KOPT-K1 (cell line): ENCODE measurements around the gene ARF1.

Experiments used
- H3K27ac ChIP-seq: fragments of 200-600 bp; sonication (generic); 2 replicates; pipeline ENCODE4 v1.5.1; 2016; ENCODE audit warnings: antibody characterized with exemption, mild to moderate bottlenecking, low read depth, low read length; ENCODE audit not compliant: poor library complexity, severe bottlenecking
- H3K36me3 ChIP-seq: fragments of 200-600 bp; sonication (generic); 2 replicates; pipeline ENCODE4 v1.5.1; 2017; ENCODE audit warnings: antibody characterized with exemption, mild to moderate bottlenecking, low read length, moderate library complexity; ENCODE audit not compliant: insufficient read depth
- H3K9me3 ChIP-seq: fragments of 200-600 bp; sonication (generic); 2 replicates; pipeline ENCODE4 v1.5.1; 2017; ENCODE audit warnings: antibody characterized with exemption, low read length, mild to moderate bottlenecking; ENCODE audit not compliant: insufficient read depth, poor library complexity, severe bottlenecking

The ARF1 gene

GRCh38 chr1:228096416-228097332, 14.2 kb downstream of the ARF1 start:
- peaks cover 99% of the 10 kb centered on the region for H3K36me3 ChIP-seq
- H3K27ac ChIP-seq: no peak overlapping the region
- peaks cover 42% of the 10 kb centered on the region for H3K9me3 ChIP-seq

- Histone ChIP-seq H3K36me3 (peaks cover 91% of the 10 kb centered on the region), H3K9me3 (peaks cover 34% of the 10 kb centered on the region), H3K27ac (no peak overlapping the region)
These were observed 15.0 kb downstream of the ARF1 start for GRCh38 chr1:228097333-228098081.

- H3K36me3 ChIP-seq: peaks cover 82% of the 10 kb centered on the region
These were observed 15.9 kb downstream of the ARF1 start for GRCh38 chr1:228098323-228098931.

DNA sequence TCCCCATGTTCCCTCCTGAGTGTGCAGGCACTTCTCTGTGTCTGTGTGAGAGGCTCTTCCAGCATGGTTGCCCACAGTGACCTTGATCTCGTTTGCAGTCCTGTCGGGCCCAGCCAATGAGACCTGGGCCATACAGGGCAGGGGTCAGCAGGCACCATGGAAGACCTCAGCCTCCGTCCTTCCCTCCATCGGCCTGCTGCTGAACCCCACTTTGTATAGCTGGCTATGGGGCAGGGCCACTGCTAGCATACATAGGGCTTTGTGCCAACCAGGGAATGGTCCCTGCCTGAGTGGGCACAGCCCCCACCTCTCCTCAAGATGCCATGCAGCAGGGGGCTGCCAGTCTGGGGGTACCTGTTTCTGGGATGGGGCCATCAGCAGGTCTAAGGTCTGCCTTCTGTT, 16.8 kb downstream of the ARF1 start:
- Histone ChIP-seq H3K9me3 (peaks cover 16% of the 10 kb centered on the region), H3K27ac (no peak overlapping the region), H3K36me3 (peaks cover 73% of the 10 kb centered on the region)

More at GRCh38 chr1:228098323-228098931, 15.9 kb downstream of the ARF1 start:
- Histone ChIP-seq H3K27ac (no peak overlapping the region), H3K9me3 (peaks cover 25% of the 10 kb centered on the region)

DNA sequence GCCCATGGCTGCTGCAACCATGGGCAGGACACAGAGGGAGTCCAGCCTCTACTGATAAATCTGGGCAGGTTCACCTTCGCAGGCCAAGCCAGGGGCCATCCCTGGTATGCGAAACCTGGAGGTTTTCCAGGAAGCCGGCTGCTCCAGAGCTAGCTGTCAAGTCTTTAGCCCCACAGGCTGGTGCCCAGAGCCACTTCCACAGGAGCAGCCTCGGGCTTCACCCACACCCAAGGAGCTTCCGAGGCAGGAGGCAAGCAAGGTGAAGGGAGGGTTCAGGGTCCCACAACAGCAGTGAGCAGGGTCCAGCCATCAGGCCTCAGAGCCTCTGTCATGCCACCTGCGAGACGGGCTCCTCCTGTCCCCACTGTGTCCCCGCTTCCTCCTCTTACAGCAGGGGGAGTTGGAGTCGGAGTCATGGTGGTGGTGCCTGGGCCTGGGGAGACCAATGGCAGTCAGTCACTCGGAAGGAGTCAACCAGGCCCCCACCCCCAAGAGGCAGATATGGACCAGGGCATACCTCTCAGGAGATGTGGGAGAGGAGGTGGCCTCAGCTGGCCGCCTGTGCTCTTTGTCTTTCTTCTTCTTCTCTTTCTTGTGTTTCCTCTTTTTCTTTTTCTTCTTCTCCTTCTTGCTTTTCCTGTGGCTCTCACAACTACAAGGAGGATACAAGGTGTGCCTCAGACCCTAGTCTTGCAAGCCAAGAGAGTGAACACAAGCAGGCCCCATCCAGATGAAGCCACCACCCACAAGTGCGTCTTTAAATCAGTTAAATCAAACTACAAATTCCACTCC, 18.5 kb downstream of the ARF1 start:
- Histone ChIP-seq H3K27ac (no peak overlapping the region), H3K36me3 (peaks cover 61% of the 10 kb centered on the region), H3K9me3 (no peaks in the 10 kb centered on the region)

- peak overlapping the region; percentile 76 for H3K27ac ChIP-seq
- H3K9me3 ChIP-seq: no peaks in the 10 kb centered on the region
- H3K36me3 ChIP-seq: peaks cover 61% of the 10 kb centered on the region
These were observed 19.1 kb downstream of the ARF1 start for GRCh38 chr1:228101614-228101993.

- peak overlapping the region; percentile 76 for H3K27ac ChIP-seq
- no peaks in the 10 kb centered on the region for H3K9me3 ChIP-seq
- H3K36me3 ChIP-seq: peaks cover 60% of the 10 kb centered on the region
These were observed 19.7 kb downstream of the ARF1 start for GRCh38 chr1:228101994-228102790.

DNA sequence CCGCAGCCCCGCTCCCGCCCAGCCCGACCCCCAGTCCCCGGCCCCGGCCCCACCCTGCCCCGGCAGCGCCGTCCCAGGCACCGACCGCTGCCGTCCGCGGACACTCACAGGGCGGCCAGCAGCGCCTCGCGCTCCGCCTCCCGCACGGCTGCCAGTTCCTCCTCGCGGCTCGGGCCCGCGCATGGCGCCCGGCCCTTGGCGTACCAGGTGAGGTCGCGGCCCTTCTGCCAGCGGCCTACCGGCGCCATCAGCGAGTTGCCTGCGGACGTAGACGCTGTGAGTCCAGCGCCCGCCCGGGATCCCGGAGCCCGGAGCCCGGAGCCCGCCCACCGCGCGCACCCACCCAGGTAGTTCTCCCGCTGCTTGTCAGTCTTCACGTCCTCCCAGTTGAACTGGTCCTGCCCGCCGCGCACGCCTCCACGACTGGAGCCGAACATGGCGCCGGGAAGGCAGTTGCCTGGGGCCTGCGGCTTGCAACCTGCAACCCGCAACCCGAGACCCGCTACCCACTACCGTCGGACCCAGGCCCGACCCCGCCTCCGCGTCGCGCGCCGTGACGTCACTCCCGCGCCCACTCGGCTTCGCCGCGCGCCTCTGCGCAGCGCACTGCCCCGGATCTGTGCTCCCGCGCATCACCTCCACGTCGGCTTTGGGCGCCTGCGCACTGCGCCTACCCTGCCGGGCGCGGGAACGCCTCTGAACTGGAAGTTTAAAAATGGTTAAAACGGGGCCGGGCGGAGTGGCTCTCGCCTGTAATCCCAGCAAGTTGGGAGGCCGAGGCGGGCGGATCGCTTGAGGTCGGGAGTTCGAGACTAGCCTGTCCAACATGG, 20.5 kb downstream of the ARF1 start, which contains the start of gene C1orf35:
Gene C1orf35, minus strand, starts transcription at position 535 of the 830 bp plus-strand sequence. Its CDS starts 98 bp downstream, at position 437.
- H3K27ac ChIP-seq: peak within 1 kb of the TSS; percentile 76
- H3K9me3 ChIP-seq: no peaks in the 10 kb centered on the region
- peaks cover 58% of the 10 kb centered on the region for H3K36me3 ChIP-seq

DNA sequence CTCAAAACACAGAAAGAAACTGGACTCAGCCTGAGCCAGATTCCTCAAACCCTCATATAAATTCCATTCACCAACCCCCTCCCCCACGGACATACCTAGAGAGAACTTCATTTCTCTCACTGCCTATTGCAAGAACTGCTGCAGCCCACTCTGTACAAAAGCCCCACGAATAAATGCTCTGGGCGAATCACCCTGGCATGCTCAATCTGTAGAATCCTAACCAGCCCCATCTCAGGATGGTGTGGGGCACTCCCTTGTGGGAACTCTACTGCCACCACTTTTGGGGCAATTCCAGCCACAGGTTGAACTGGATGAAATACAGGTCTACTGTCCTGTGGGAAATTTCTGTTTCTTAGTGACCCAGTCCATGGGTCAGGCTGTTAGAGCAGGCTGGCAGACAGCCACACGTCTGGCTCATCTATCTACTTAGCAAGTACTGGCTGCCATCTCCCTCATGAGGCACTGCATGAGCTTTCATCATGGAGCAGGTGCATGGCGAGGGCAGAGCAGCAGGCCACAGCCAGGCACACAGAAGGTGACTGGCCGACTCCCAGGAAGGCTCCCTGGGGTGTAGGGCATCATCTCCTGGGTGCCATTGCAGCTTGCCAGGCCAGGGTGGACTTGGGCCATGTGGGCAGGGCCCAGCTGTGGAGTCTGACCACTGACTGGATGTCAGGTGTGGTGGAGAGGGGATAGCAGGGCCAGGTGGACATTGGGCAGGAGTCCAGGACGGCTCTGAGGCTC, 22.2 kb downstream of the ARF1 start:
- Histone ChIP-seq H3K27ac (no peak overlapping the region), H3K9me3 (no peaks in the 10 kb centered on the region), H3K36me3 (peaks cover 42% of the 10 kb centered on the region)

GRCh38 chr1:228105270-228105995, 22.9 kb downstream of the ARF1 start:
- Histone ChIP-seq H3K27ac (no peak overlapping the region), H3K36me3 (peaks cover 34% of the 10 kb centered on the region), H3K9me3 (no peaks in the 10 kb centered on the region)

GRCh38 chr1:228105996-228106799, 23.7 kb downstream of the ARF1 start:
- Histone ChIP-seq H3K9me3 (no peaks in the 10 kb centered on the region), H3K27ac (no peak overlapping the region), H3K36me3 (peaks cover 27% of the 10 kb centered on the region)

DNA sequence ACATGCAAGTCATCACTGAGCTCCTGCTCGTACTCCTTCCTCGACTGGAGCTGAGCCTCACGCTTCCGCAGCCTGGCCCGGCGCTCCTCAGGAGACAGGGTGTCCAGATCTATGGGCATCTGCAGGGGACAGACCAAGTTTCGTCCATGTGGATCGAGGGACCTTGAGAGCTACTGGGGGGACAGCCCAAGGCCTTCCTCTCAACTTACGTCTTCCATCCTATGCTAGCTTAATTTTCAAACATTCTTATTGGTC, 24.2 kb downstream of the ARF1 start:
- H3K27ac ChIP-seq: no peak overlapping the region
- H3K36me3 ChIP-seq: peaks cover 23% of the 10 kb centered on the region
- no peaks in the 10 kb centered on the region for H3K9me3 ChIP-seq
